Keratinocyte (primary cell): Measurements from ENCODE around the gene MACROH2A2. TPM values are rescaled to one million over a fixed set of nuclear protein-coding genes. Genes with fewer than 3 reads are reported as not detected.
A peak's percentile ranks its signal among the peaks of the same experiment; 100 is the strongest.

ENCODE experiments used
- DNase-seq: peaks from one replicate; pipeline ENCODE4 v3.0.0-alpha.2; 2011; ENCODE audit warnings: low read depth, missing footprints, low spot score
- FAIRE-seq: peaks from 2 replicates; lab custom pipeline; 2011; peaks lifted over from hg19 to GRCh38; lab: Jason Lieb, UNC
- H2AFZ ChIP-seq: 2 replicates; pipeline ENCODE4 v1.6.0; 2012; ENCODE audit warnings: low read length, control low read depth, inconsistent platforms; ENCODE audit not compliant: control insufficient read depth
- H3K27ac ChIP-seq: 2 replicates; pipeline ENCODE4 v1.5.1; 2011; ENCODE audit warnings: low read length; ENCODE audit not compliant: control insufficient read depth, insufficient read depth
- H3K27me3 ChIP-seq: 3 replicates; pipeline ENCODE4 v1.6.0; 2011; ENCODE audit warnings: low read length; ENCODE audit not compliant: control insufficient read depth, insufficient read depth; ENCODE audit errors: extremely low read depth
- H3K36me3 ChIP-seq, 2 experiments: 2 replicates in 1 of 2; 3 replicates in 1 of 2; pipeline ENCODE4 v1.5.1; 2011; ENCODE audit warnings: low read length in 2 of 2, mild to moderate bottlenecking in 1 of 2; ENCODE audit not compliant: control insufficient read depth in 2 of 2, insufficient read depth in 2 of 2; ENCODE audit errors: extremely low read depth in 1 of 2
- H3K4me1 ChIP-seq: 3 replicates; pipeline ENCODE4 v1.5.1; 2011; ENCODE audit warnings: low read length; ENCODE audit not compliant: control insufficient read depth, insufficient read depth; ENCODE audit errors: extremely low read depth
- H3K4me2 ChIP-seq: 3 replicates; pipeline ENCODE4 v1.6.0; 2011; ENCODE audit warnings: low read depth, low read length; ENCODE audit not compliant: control insufficient read depth, insufficient read depth; ENCODE audit errors: extremely low read depth
- H3K4me3 ChIP-seq, 3 experiments: fragments of 200-600 bp in 1 of 3; sonication (generic) in 1 of 3; 2 replicates in 2 of 3; 3 replicates in 1 of 3; pipeline ENCODE4 v1.5.1; 2011 to 2016; ENCODE audit warnings: low read length in 3 of 3, mild to moderate bottlenecking in 3 of 3, control low read depth in 2 of 3, inconsistent platforms in 1 of 3, low read depth in 1 of 3, mixed read lengths in 1 of 3, mixed run types in 1 of 3, moderate library complexity in 1 of 3; ENCODE audit not compliant: control insufficient read depth in 2 of 3, insufficient read depth in 2 of 3; ENCODE audit errors: extremely low read depth in 1 of 3
- H3K79me2 ChIP-seq: 2 replicates; pipeline ENCODE4 v1.6.0; 2012; ENCODE audit warnings: low read length; ENCODE audit not compliant: control insufficient read depth, insufficient read depth
- H3K9ac ChIP-seq: 3 replicates; pipeline ENCODE4 v1.6.0; 2011; ENCODE audit warnings: low read length; ENCODE audit not compliant: control insufficient read depth, insufficient read depth; ENCODE audit errors: extremely low read depth
- H3K9me1 ChIP-seq: 3 replicates; pipeline ENCODE4 v1.6.0; 2011; ENCODE audit warnings: low read length; ENCODE audit not compliant: control insufficient read depth, insufficient read depth; ENCODE audit errors: extremely low read depth
- H3K9me3 ChIP-seq: 2 replicates; pipeline ENCODE4 v1.5.1; 2012; ENCODE audit warnings: low read depth, low read length; ENCODE audit not compliant: control insufficient read depth
- H4K20me1 ChIP-seq: 3 replicates; pipeline ENCODE4 v1.6.0; 2011; ENCODE audit warnings: low read length; ENCODE audit not compliant: control insufficient read depth, insufficient read depth; ENCODE audit errors: extremely low read depth
- CTCF ChIP-seq, 3 experiments: IDR thresholded peaks in 1 of 3; conservative IDR thresholded peaks in 1 of 3; optimal IDR thresholded peaks in 1 of 3; 2 replicates in 2 of 3; 3 replicates in 1 of 3; pipeline versions ENCODE3 to v1.5.1; 2011; ENCODE audit warnings: low read length in 3 of 3, mild to moderate bottlenecking in 3 of 3, moderate library complexity in 2 of 3, control low read depth in 1 of 3, inconsistent platforms in 1 of 3; ENCODE audit not compliant: insufficient read depth in 2 of 3; ENCODE audit errors: extremely low read depth in 1 of 3
- EZH2 ChIP-seq: IDR thresholded peaks from one replicate; pipeline ENCODE4 v1.6.1; 2012; ENCODE audit warnings: inconsistent platforms, mild to moderate bottlenecking, low read length, moderate library complexity
- dilution Hi-C: fragments of 300-500 bp; cut with MboI; formaldehyde crosslinking; loops from one replicate; pipeline ENCODE4 v1.7.0; 2020; ENCODE audit warnings: low sequenced_read_pairs; ENCODE audit not compliant: extremely low pct_ligation_motif_present
- polyA plus RNA-seq, 5 experiments: library from polyadenylated mRNA; depleted of rRNA in 3 of 5; stranded (reverse) in 3 of 5; stranded (forward) in 1 of 5; unstranded in 1 of 5; fragments of >200 nt; gene quantifications; 1 replicate in 1 of 5; 2 replicates in 3 of 5; 3 replicates in 1 of 5; pipeline versions ENCODE4 v1.2.1 to v1.2.3, GENCODE V29; 2011 to 2012; ENCODE audit warnings: missing spikeins in 2 of 5, low read depth in 1 of 5, low replicate concordance in 1 of 5

MACROH2A2 gene
- polyA plus RNA-seq, 1 donor (not counting 4 experiments of a cell fraction or from before 2014, with no cell fraction given), result 11.6 TPM

GRCh38 chr10:70137927-70138883, 85.6 kb downstream of the MACROH2A2 start:
- peaks cover 23% of the 10 kb centered on the region for H3K4me1 ChIP-seq
- H3K36me3 ChIP-seq, result peaks cover 0 to 2% of the 10 kb centered on the region in 2 experiments
- H3K4me3 ChIP-seq, result no peak overlapping the region
- H3K9me3 ChIP-seq, result no peaks in the 10 kb centered on the region
- peak overlapping the region; percentile 18 for H2AFZ ChIP-seq
- H3K9me1 ChIP-seq, result no peaks in the 10 kb centered on the region
- dilution Hi-C loops, result no loop called here
- no peak overlapping the region for H3K9ac ChIP-seq
- H4K20me1 ChIP-seq, result no peaks in the 10 kb centered on the region
- DNase-seq (no peak), FAIRE-seq (peak; percentile 74)
- H3K4me2 ChIP-seq, result peak overlapping the region; percentile 35
- peak overlapping the region; percentile 35 for H3K27ac ChIP-seq
- TF ChIP-seq CTCF (optimal IDR thresholded peaks at IDR 0.05 in 1 of 3, IDR thresholded peaks at IDR 0.05 in 1 of 3, conservative IDR thresholded peaks at IDR 0.05 in 1 of 3; ENCODE audit: extremely low read depth in 1 of 3, insufficient read depth in 2 of 3, low read length in 3 of 3), result no peak
- no peak for TF ChIP-seq EZH2
- no peaks in the 10 kb centered on the region for H3K27me3 ChIP-seq
- no peaks in the 10 kb centered on the region for H3K79me2 ChIP-seq

- no peak overlapping the region for H3K4me3 ChIP-seq
- DNase-seq, result no peak
- no peak overlapping the region for H2AFZ ChIP-seq
- H3K9me1 ChIP-seq, result no peaks in the 10 kb centered on the region
- peaks cover 24% of the 10 kb centered on the region for H3K4me1 ChIP-seq
- no peaks in the 10 kb centered on the region for H3K9me3 ChIP-seq
- H3K9ac ChIP-seq, result no peak overlapping the region
- no peaks in the 10 kb centered on the region for H3K27me3 ChIP-seq
- no peak overlapping the region for H3K27ac ChIP-seq
- peaks cover 0 to 2% of the 10 kb centered on the region in 2 experiments for H3K36me3 ChIP-seq
- no peaks in the 10 kb centered on the region for H4K20me1 ChIP-seq
- FAIRE-seq, result peak; percentile 44
- dilution Hi-C loops, result no loop called here
- TF ChIP-seq EZH2, result no peak
- no peak for TF ChIP-seq CTCF (optimal IDR thresholded peaks at IDR 0.05 in 1 of 3, IDR thresholded peaks at IDR 0.05 in 1 of 3, conservative IDR thresholded peaks at IDR 0.05 in 1 of 3; ENCODE audit: extremely low read depth in 1 of 3, insufficient read depth in 2 of 3, low read length in 3 of 3)
- H3K79me2 ChIP-seq, result peaks cover 3% of the 10 kb centered on the region
- H3K4me2 ChIP-seq, result peak overlapping the region; percentile 9
Observed at GRCh38 chr10:70139151-70139996, 86.7 kb downstream of the MACROH2A2 start.
